GM20431 (cell line): Measurements from ENCODE around the gene ZBTB16.

Source experiments
- in situ Hi-C: fragments of 300-500 bp; cut with MseI, MboI; formaldehyde crosslinking; loops from one replicate; pipeline ENCODE4 v1.15.0; 2020; ENCODE audit warnings: low sequenced_read_pairs; ENCODE audit not compliant: unreplicated experiment

ZBTB16 gene

DNA sequence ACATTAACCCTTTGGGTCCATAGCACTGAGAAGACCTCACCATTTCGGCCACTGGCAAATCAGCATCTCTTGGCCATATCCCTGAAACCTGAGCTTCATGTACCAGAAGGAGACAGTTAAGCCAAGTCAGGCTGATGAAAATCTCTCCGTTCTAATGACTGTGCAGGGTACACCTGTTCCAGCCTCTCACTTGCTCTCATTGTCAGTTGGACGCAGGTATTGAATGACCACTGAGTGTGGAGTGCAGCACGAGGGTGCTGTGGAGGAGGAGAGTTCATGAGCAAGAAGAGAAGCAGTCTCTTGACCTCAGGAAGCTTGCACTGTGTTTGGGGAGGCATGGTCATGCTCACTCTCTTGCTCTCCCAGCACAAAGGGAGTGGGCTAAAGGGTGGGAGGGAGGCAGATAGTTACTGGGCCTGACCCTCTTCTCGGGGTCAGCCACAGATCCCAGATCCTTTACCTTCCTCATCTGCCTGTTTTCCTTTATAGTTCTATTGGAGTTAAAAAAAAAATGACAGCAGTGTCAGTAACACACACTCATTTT is 65.2 kb downstream of the ZBTB16 start:
- in situ Hi-C loops, result no loop called here

DNA sequence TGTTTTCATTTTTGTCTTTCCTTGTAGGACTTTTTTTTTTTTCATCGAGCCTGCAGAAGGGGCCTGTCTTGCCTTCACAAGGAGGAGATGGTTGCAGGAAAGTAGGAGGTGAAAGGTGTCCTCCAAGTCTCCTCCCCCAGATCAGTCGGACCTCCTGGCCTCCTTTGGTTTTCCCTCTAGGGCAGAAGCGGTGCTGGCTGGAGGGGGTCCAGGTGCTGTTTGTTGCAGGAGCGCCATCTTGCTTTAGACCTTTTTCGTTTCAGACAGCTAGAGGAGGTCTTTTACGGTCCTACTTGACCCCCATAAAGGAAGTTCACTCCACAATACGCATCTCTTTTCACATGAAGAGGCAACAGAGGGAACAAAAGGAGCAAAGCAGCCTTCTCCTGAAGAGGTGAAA is 66.0 kb downstream of the ZBTB16 start:
- in situ Hi-C loops, result no loop called here

DNA sequence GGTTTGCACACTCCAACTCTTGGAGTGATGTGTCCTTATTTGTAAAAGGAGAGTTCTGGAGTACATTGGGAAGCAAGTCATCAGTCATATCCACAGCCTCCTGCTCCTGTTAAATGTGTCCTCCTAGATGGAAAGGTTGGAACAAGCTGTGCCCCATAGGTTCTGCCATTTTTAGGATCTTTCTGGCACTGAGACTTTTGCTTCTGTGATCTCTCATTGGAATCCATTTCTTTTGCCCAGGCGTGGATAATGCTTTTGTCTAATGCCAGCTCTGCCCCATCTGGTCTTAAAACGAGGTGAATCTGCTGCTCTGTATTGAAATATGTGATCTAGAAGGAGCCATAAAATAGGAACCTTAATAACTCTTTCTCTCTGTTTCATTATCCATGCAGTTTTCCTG is 66.4 kb downstream of the ZBTB16 start:
- in situ Hi-C loops, result no loop called here

DNA sequence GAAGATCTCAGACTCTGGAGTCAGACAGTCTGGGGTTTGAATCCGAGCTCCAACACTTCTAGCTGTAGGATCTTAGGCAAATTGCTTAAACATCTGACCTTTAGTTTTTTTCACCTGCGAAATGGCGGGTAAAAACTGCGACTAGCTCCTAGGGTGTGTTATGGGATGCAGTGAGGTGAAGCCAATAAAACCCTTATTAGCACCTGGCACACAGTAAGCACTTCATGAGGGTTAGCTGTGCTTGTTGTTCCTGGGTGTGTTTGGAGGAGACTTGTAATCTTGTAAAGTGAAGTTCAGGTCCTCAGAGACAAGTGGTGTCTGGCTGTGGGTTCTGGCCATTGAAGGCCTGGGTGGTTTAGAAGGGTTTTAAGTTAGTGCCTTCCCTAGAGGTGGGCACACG is 68.9 kb downstream of the ZBTB16 start:
- in situ Hi-C loops, result no loop called here

DNA sequence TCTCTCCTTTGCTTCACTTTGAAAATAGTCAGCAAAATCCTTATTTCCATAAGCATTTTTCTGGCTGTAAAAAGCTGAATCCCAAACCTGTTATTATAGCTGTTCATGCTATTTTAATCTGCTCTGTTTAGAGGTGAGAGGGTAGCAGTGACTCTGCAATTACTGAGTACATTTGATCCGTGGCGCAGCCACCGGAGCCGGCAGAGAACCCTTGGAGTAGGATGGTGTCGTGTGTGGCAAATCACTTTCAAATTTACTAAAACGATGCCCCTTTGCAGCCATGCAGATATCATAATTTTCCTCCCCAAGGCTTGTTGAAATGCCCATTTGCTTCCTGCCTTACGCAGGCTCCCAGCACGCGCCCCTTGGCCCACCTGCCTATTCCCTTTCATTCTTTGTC is 69.6 kb downstream of the ZBTB16 start:
- in situ Hi-C loops, result no loop called here

DNA sequence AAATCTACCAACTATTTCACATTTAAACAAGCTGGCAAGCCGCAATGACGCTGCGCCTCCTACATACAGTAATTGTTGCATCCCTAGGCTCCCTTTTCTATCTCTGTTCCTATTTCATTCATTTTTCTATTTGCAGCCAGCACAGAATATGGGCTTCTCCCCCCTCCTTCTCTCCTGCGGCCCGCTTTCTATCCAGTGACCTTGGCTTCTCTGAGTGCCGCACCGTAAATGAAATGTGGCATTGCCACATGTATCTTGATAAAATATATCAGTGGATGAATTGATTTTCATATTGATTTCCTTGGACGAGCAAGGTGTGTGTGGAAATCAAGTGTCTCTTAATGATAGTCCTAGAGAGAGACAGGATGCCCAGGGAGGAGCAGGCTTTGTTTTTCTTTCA is 70.2 kb downstream of the ZBTB16 start:
- in situ Hi-C loops, result no loop called here

DNA sequence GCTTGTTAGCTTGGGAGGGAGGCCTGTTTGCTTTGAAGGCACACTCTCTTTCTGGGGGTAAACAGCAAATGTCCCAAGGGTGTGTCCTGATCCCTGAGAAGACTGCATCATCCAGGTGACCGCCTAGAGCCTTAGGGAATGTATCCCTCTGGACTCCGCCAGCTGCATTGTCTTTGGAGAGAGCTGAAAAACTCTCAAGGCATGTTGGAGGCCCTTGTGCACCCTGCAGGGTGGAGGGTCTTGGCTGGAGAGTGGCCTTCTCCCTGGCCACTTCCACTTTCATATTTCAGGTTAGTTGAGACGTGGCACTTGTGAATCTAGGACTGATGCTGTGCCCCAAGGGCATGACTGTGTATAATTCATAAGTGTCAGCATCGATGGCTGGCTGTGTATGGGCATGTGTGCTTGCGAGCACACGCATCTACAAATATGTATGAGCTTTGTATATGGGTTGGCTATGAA is 70.6 kb downstream of the ZBTB16 start:
- in situ Hi-C loops, result no loop called here

DNA sequence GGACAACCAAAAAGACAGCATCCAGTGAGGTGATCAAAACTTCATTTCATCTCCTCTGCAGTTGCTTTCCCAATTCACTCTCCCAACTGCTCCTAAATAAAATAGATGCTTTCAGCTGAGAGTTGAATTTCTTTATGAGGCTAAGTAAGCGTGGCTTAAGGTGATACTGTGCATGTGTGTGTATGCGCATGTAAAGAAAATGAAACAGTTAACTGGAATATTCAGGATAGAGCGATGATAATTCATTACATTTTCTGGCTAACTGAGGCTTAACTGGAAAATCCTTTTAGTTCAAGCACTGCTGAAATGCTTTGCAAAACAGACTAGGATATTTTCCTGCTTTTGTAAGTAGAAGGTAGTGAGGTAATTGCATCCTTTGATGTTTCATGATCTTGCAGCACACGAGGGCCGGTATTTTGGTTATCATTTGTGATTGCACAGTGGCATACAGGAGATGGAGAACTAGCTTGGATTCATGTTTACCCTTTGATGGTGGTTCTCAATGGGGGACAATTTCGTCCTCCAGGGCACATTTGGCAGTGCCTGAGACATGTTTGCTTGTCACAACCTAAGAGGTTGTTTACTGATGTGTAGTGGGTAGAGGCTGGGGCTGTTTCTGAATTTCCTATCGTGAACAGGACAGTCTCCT is 71.2 kb downstream of the ZBTB16 start:
- in situ Hi-C loops, result no loop called here

DNA sequence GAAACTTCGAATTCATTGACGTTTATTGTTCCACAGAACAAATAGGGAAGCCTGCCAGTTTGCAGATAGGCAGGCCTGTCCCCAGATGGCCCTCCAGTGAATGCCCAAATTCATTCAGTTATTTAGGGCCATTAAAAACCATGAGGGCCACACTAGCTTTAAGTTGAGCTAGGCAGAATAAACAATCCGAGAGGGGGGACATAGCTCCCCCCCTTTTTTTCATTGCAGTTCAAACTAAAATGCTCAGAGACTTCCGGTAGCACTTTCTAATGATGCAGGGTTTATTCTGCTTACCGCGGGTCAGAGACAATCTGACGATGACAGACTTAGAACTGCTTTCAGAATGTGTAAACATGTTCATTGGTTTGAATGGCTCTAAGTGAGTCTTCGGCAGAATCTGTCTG is 72.0 kb downstream of the ZBTB16 start:
- in situ Hi-C loops, result no loop called here

DNA sequence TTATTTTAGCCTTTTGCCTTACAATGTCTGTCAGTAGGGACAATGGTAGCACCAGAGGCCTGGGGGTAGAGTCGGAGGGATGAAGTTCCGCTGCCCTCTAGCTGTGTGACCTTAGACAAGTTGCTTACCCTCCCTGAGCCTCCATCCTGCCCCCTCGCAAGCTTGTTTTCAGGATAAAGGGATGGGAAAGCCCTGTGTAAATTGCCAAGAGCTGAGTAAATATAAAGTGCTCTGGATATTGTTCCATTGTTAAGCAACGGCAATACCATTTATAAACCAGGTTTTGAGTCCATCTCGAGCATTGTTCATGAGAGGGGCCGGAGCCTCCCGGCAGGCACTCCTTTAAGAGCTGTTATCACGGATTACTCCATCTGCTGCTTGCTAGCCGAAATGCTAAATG is 72.9 kb downstream of the ZBTB16 start:
- in situ Hi-C loops, result no loop called here

DNA sequence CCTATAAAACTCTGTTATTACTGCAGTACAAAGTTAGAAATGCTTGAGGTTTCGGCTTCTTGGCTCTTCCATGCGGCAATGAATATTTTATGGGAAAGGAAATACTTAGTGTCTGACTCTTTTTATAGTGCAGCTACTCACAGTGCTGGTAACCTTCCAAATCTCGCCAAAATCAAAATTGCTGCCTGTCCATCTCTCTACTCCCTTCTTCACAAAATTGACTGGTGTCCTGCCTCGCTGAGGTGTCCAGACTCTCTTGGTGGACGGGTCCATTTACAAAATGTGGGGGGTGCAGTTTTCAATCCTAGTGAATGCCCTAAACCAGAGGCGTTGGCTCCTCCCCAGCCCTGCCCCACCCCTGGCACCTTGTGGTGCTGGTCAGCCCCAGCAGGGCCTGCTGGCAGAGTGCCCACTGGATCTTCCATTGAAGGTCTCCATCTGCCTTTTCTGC is 73.5 kb downstream of the ZBTB16 start:
- in situ Hi-C loops, result no loop called here

DNA sequence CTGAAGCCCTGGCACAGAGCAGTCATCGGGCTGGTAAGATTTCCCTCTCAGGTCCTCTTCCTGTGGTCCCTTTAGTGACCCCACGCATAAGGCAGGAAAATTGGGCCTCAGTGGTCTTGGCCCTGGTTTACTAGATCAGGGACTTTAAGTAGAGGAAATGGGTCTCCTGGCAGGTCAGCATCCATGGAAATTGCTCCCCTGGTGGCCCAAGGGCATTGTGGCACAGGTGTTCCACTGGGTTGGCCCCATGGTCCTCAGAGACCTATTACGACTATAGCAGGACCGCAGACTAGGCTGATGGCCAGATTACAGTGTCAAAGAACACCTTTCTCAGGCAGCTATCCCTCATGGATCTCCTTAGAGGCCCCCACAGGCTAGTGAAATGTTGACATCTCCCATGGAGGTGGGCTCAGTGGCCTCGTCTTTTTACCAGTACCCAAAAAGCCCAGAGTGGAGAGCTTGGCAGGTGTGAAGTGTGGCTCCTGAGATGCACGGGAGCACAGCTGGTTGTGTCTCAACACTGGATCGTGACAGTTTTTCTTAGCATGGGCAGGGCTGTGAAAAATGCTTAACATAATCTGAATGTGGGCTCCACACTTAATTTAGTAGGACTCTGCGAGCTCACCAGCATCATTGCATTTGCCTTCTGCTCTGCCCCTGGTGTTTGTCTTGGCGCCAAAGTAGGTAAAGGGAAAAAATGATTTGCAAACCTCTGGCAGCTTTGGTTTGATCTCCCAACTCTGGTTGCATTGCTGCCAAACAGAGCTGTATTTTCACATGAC is 74.2 kb downstream of the ZBTB16 start:
- in situ Hi-C loops, result no loop called here

DNA sequence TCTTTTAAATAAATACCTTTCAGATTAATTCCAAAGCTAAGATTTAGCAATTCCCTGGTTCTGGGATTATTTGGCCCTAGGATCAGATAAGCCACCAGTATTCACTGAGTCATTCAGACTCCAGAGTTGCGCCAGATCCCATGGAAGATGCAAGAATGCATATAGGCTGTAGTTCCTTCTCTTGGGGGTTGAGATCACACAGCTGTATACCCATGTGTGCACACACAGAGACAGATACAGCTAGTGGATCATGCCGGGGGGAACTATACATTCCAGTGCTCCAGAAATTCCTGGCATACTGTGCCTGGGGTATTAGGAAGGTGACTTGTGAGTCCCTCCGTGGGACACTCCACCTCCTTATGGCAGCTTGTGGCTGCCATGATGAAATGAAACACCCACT is 75.4 kb downstream of the ZBTB16 start:
- in situ Hi-C loops, result no loop called here

DNA sequence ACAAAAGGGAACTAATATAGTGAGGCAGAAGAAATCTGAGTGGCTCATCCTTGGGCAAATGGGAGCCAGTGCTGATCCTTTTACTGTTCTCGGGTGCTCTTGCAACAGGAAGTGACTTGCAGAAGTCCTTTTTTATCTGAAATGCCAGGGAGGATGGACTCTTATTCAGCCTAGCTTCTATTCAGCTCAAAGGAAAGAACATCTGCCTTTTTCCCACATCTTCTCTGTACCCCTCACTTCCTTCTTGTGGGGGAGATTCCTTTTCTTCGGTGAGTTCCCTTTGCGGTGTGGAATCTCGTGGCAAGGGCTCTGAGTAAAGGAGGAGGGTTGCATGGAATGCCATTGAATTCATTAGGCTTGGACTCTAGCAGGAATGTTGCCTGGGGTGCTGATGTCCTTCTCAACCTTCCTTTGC is 76.2 kb downstream of the ZBTB16 start:
- in situ Hi-C loops, result no loop called here

DNA sequence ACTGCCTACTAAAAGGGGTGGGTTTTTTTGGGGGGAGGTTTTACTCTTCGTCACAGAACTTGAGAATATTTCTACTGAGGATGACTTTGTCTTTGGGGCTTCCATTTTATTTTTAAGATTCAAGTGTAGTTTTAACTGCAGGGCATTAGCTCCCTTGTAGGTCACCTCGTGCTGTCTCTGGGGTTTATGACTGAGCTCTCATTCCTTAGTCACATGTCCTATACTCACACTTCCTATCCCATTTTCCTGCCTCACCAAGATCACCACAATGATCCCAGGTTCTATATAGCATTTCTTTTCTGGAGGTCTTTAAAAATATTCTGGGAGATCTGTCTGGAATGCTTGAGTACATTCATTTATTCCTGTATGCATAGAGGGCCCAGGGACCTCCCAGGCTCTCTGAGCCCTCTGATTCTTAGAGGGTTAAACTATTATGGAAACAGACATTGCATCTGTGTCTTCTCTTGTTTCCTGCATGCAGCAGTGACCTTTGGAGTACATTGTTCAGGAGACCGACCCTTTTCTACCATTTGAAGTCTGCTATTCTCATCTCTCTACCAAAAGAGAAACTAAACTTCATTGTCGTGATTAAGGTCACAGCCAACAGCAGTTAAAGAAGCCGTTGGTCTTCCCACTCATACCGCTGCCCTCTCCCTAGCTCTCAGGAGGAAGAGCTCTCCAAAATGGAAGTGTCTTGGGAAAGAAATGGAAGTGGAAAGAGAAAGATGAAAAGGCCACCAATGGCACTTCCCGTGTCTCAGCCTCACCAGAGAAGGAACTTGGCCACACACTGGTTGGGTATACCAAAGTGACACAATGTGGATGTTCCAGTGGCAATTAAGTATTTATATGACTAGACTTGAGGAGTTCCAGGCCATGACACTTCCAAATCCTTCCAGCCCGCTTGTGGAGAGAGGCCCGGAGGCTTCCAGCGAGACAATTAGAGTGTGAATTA is 77.5 kb downstream of the ZBTB16 start:
- in situ Hi-C loops, result no loop called here

DNA sequence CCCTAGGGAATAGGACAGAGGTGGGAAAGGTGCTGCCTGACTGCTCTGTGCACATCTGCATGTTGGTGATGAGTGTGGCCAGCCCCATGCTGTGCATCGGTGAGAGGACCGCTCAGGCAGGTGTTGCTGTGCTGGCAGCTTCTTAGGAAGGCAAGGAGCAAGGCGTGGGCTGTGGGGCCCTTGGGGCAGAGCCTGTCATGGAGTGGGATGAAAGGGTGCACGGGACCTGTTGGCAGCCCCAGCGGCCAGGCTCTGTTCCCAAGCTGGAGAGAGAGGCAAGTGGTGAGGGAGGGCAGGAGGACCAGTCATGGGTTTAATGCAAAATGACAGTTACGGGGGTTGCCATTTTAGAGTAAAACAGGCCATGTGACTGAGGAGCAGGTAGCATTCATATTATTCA is 78.3 kb downstream of the ZBTB16 start:
- in situ Hi-C loops, result no loop called here

DNA sequence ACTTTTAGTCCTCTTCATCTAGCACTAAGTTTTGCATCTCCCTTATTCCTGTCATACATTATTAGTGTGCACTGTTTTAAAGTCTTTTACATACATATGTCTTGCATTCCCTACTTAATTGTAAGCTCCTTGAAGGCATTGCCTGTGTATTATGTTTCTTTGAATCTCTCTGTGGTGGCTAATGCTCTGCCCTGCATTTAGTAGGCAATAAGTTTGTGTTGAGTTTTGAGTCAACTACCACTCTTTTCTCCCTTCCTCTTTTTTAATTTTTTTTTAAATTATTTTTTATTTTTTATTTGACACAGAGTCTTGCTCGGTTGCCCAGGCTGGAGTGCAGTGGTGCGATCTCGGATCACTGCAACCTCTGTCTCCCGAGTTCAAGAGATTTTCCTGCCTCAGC is 78.9 kb downstream of the ZBTB16 start:
- in situ Hi-C loops, result no loop called here

DNA sequence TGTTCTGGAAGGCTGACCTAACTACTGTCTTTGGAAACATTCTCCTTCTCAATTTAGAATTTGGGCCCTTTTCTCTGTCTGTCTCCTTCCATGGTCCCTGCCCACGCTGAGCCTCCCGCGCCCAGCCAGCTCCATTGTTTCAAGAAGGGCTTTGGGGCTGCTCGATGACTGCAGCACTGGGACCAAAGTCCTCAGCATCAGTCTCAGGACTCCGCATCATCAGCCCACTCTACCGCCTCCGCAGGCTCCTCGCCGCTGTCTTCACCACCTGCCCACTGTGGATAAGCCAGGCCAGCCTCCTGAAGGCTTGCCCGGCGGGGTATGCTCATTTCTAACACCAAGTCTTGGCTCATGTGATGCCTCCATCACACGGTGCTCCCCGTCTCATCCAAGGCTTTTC is 81.3 kb downstream of the ZBTB16 start:
- in situ Hi-C loops, result no loop called here

DNA sequence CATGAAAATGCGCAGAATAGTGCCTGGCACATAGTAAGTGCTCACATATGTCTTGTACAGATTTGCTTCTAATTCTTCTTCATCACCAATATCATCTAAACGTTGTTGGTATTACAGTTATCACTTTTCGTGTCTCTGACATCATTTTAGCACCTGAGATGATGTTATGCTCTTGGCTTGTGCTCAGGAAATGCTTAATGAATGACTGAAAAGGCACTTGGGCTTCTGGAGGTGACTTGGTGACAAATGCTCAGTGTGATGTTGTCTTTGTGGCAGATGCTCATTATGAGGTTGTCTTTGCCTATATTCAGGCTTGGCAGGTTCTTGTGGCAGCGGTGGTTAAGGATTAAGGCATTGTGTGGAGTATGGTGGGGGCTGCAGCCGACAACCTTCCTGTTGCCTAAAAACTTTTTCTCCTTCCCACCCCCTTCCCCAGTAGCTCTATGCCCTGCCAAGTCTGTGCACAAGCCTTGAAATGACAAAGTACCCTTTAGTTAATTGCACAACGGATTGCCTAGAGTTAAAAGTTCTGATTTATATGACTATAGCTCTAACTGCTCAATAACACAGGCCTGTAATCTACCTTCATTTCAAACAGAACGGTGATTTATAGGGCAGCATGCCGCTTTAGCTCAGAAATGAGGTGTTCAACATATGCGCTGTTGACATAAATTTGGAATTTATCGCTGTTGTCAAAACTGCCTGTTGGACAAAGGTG is 82.5 kb downstream of the ZBTB16 start:
- in situ Hi-C loops, result no loop called here

DNA sequence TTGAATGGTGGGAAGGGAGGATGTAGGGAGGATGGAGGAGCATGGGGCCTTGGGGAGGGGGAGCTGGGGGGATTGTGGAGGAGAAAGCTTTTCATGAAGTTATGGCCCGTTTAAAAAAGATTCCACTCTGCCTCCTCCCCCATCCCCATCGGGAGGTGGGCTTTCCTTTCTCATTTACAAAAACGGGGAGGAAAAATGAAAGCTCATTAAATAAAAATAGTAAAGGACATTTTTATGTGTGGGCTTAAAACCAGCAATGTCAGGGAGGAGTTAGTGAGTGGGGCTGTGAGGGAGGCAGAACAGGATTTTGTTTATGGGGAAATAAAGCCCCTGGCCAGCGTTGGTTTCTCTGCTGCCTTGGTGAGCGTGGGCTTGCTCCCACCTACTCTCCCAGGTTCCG is 83.2 kb downstream of the ZBTB16 start:
- in situ Hi-C loops, result no loop called here
